SK-N-MC (cell line): ENCODE data around the gene MACF1.

Experiments used
- EZH2 ChIP-seq: fragments of 200-600 bp; sonication (generic); IDR thresholded peaks from one replicate; pipeline ENCODE4 v1.6.1; 2017; ENCODE audit warnings: antibody characterized with exemption
- FOXP2 ChIP-seq: optimal IDR thresholded peaks from 2 replicates; pipeline ENCODE3; 2011; ENCODE audit warnings: mild to moderate bottlenecking, moderate library complexity; ENCODE audit not compliant: insufficient read depth; ENCODE audit errors: extremely low read length, control extremely low read depth

DNA sequence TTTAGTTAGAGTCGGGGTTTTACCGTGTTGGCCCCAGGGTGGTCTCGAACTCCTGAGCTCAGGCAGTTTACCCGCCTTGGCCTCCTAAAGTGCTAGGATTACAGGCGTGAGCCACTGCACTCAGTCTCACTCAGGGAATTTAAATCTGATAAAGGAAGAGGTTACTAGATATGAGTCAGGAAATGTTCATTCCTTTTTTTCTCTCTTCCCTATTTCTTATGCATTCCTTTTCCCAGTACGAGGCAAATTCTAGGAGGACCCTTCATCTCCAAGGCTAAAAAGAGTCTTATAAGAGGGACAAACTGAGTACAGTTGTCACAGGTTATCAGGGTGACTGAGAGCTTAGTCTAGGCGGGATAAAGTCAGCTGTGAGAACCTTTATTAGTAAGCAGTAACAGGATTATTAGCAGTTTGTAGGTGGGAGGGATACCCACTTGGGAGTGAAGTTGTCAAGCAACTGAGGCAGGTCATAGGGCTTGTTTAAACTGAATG, 9.1 kb downstream of the MACF1 start:
- TF ChIP-seq FOXP2 (no peak), EZH2 (no peak)
